Measurements from ENCODE around the gene TXK.

- TF ChIP-seq EZH2 (IDR thresholded peaks at IDR 0.05; ENCODE audit: insufficient read depth, poor library complexity, severe bottlenecking) (no peak), EZH2phosphoT487 (IDR thresholded peaks at IDR 0.05; ENCODE audit: insufficient read depth, low read depth) (no peak)
Observed at GRCh38 chr4:48027653-48028052, 106.4 kb downstream of the TXK start.

Measured in GM23248 (cell line).